ENCODE results near the gene TMEFF2. TPM values are rescaled to one million over a fixed set of nuclear protein-coding genes. Genes with fewer than 3 reads are reported as not detected.

The TMEFF2 gene
- total RNA-seq, 1 donor from 2014 or later, result 0.16 TPM

DNA sequence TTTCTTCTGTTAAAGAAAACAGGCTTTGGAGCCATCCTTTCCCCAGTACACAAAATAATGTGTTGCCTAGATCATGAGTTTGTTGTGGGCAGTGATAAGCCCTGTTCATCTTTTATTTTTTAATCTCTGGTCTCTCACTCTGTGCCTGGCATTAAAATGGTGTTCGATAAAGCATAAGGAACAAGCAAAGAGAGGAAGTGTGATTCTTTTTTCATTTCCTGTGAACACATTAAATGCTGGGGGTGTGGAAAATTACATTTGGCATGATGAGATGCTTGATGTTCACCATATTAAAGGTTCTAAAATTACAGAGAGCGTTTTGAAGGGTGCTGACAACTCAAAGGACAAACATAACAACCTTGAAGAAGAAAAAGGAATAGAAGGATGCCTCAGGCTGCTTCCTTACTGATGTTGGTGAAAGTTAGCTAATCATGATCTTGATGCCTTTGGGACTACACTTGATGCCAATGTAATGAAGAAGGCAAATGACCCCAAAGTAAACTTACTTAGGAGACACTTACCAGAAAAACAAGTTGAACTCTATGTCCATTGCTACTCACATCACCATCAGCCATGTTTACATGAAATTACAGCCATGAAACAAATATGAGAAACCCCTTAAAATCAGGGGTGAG, 33.0 kb downstream of the TMEFF2 start:
- Histone ChIP-seq H3K36me3 (no peaks in the 10 kb centered on the region), H3K4me1 (peaks cover 9% of the 10 kb centered on the region), H3K27ac (replicated peaks) (no peak overlapping the region), H3K4me3 (peak overlapping the region; percentile 49), H3K27me3 (ENCODE audit: low read depth) (peaks cover 5% of the 10 kb centered on the region), H3K9me3 (replicated peaks) (no peaks in the 10 kb centered on the region)
- no peak for DNase-seq
- TF ChIP-seq, protein P1, sequence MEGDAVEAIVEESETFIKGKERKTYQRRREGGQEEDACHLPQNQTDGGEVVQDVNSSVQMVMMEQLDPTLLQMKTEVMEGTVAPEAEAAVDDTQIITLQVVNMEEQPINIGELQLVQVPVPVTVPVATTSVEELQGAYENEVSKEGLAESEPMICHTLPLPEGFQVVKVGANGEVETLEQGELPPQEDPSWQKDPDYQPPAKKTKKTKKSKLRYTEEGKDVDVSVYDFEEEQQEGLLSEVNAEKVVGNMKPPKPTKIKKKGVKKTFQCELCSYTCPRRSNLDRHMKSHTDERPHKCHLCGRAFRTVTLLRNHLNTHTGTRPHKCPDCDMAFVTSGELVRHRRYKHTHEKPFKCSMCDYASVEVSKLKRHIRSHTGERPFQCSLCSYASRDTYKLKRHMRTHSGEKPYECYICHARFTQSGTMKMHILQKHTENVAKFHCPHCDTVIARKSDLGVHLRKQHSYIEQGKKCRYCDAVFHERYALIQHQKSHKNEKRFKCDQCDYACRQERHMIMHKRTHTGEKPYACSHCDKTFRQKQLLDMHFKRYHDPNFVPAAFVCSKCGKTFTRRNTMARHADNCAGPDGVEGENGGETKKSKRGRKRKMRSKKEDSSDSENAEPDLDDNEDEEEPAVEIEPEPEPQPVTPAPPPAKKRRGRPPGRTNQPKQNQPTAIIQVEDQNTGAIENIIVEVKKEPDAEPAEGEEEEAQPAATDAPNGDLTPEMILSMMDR (IDR thresholded peaks at IDR 0.05; ENCODE audit: borderline replicate concordance), result no peak
- intact Hi-C loops (cut with micrococcal nuclease), result loop anchor here (2.0 kb wide), 1 partner anchor 351 kb away; no protein-coding TSS in a partner anchor

DNA sequence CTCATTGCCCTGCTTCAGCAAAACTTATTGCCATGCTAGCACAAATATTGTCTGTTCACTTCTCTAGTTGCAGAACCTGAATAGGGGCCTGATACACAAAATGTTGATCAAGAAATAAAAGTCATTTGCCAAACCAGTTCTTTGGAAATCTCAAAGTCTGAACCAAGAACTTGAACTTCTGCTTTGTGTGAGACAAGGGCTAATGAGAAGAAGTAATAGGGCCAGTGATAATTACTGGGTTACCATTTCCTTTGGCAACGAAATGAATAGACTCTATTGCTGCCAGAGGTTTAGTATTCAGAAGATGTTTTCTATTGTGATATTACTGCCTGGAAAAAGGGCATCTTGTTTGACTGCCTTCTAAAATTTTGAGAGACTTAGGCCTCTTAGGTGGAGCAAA, 35.0 kb downstream of the TMEFF2 start:
- DNase-seq, result no peak
- Histone ChIP-seq H3K36me3 (no peaks in the 10 kb centered on the region), H3K4me3 (no peak overlapping the region), H3K27me3 (ENCODE audit: low read depth) (no peaks in the 10 kb centered on the region), H3K9me3 (replicated peaks) (no peaks in the 10 kb centered on the region), H3K4me1 (peaks cover 9% of the 10 kb centered on the region), H3K27ac (replicated peaks) (no peak overlapping the region)
- TF ChIP-seq, protein P1 (IDR thresholded peaks at IDR 0.05; ENCODE audit: borderline replicate concordance), result no peak
- intact Hi-C loops (cut with micrococcal nuclease), result no loop called here

GRCh38 chr2:192159208-192159607, 35.5 kb downstream of the TMEFF2 start:
- Histone ChIP-seq H3K4me1 (peaks cover 9% of the 10 kb centered on the region), H3K27me3 (ENCODE audit: low read depth) (no peaks in the 10 kb centered on the region), H3K36me3 (no peaks in the 10 kb centered on the region), H3K9me3 (replicated peaks) (no peaks in the 10 kb centered on the region), H3K27ac (replicated peaks) (no peak overlapping the region), H3K4me3 (no peak overlapping the region)
- DNase-seq, result no peak
- TF ChIP-seq, protein P1 (IDR thresholded peaks at IDR 0.05; ENCODE audit: borderline replicate concordance), result no peak
- intact Hi-C loops (cut with micrococcal nuclease), result no loop called here

DNA sequence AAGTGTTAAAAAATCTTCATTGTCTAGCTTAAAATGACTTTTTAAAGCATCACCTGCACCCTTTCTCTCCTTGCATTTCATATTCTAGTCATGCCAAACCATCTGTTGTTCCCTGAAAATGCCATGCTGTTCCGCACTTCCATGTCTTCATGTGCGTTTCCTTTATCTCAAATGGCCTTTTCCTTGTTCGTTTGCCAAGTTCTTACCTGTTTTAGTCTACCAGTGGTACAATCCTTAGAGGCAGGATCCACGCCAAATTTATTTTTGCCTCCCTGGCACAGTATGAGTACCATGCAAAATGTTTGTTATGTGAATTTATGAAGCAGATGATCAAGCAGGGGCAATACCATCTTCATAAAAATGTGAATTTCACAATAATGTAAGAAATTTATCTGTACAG, 37.0 kb downstream of the TMEFF2 start:
- no peaks in the 10 kb centered on the region for H3K27me3 ChIP-seq (ENCODE audit: low read depth)
- H3K4me3 ChIP-seq, result no peak overlapping the region
- no peaks in the 10 kb centered on the region for H3K9me3 ChIP-seq (replicated peaks)
- intact Hi-C loops (cut with micrococcal nuclease), result no loop called here
- TF ChIP-seq, protein P1 (IDR thresholded peaks at IDR 0.05; ENCODE audit: borderline replicate concordance), result no peak
- peaks cover 9% of the 10 kb centered on the region for H3K4me1 ChIP-seq
- H3K27ac ChIP-seq (replicated peaks), result no peak overlapping the region
- no peak for DNase-seq
- H3K36me3 ChIP-seq, result no peaks in the 10 kb centered on the region

- intact Hi-C loops (cut with micrococcal nuclease), result no loop called here
- Histone ChIP-seq H3K36me3 (no peaks in the 10 kb centered on the region), H3K27ac (replicated peaks) (no peak overlapping the region), H3K4me1 (no peaks in the 10 kb centered on the region), H3K4me3 (no peak overlapping the region), H3K27me3 (ENCODE audit: low read depth) (no peaks in the 10 kb centered on the region), H3K9me3 (replicated peaks) (no peaks in the 10 kb centered on the region)
- DNase-seq, result no peak
- TF ChIP-seq, protein P1 (IDR thresholded peaks at IDR 0.05; ENCODE audit: borderline replicate concordance), result no peak
Observed at GRCh38 chr2:192155511-192156118, 39.1 kb downstream of the TMEFF2 start.
